H1 (cell line): ENCODE measurements around the gene CDCA4. TPM values are rescaled to one million over a fixed set of nuclear protein-coding genes. Genes with fewer than 3 reads are reported as not detected.

Experiments used
- CBX8 ChIP-seq: fragments of 300-800, 300-1000 bp; sonication (generic); IDR thresholded peaks from 2 replicates; pipeline ENCODE4 v1.7.1; 2016; ENCODE audit warnings: low read depth, low read length, borderline replicate concordance
- CHD7 ChIP-seq: fragments of 300-600 bp; sonication (generic); IDR thresholded peaks from 2 replicates; pipeline ENCODE4 v1.7.1; 2012; ENCODE audit warnings: low read length, moderate library complexity, mild to moderate bottlenecking, inconsistent platforms; ENCODE audit not compliant: insufficient replicate concordance
- CREB1 ChIP-seq: IDR thresholded peaks from 2 replicates; pipeline ENCODE4 v1.6.1; 2012; ENCODE audit warnings: inconsistent platforms
- E2F6 ChIP-seq: IDR thresholded peaks from 2 replicates; pipeline ENCODE4 v1.6.1; 2012; ENCODE audit warnings: inconsistent platforms
- EGR1 ChIP-seq: IDR thresholded peaks from 2 replicates; pipeline ENCODE4 v1.6.1; 2011; ENCODE audit warnings: low read depth, low read length, borderline replicate concordance
- HDAC2 ChIP-seq, 2 experiments: fragments of 300-600 bp in 1 of 2; sonication (generic) in 1 of 2; IDR thresholded peaks; 2 replicates each; pipeline ENCODE4 v1.6.1; 2011 to 2012; ENCODE audit warnings: low read depth in 2 of 2, low read length in 2 of 2, mild to moderate bottlenecking in 2 of 2, moderate library complexity in 2 of 2, borderline replicate concordance in 1 of 2, inconsistent platforms in 1 of 2
- JUN ChIP-seq: IDR thresholded peaks from 2 replicates; pipeline ENCODE4 v1.6.1; 2011; ENCODE audit warnings: low read depth, mild to moderate bottlenecking, improper control_type of control experiment, low read length
- MAFK ChIP-seq: IDR thresholded peaks from 2 replicates; pipeline ENCODE4 v1.6.1; 2012; ENCODE audit warnings: low read depth, mild to moderate bottlenecking, improper control_type of control experiment, low read length
- MAX ChIP-seq: IDR thresholded peaks from 2 replicates; pipeline ENCODE4 v1.6.1; 2012; ENCODE audit warnings: inconsistent platforms
- SP1 ChIP-seq: IDR thresholded peaks from 2 replicates; pipeline ENCODE4 v1.6.1; 2011; ENCODE audit warnings: low read depth, low read length
- polyA plus RNA-seq, 7 experiments: library from polyadenylated mRNA; depleted of rRNA in 3 of 7; stranded (reverse) in 5 of 7; unstranded in 2 of 7; fragments of >200 nt in 5 of 7; fragments of 200-250 nt in 2 of 7; gene quantifications; 1 replicate in 5 of 7; 2 replicates in 1 of 7; 4 replicates in 1 of 7; pipeline versions ENCODE4 v1.2.1 to v1.2.3, GENCODE V29; 2011 to 2013; ENCODE audit warnings: missing spikeins in 2 of 7, mixed read lengths in 2 of 7
- total RNA-seq: library from RNA; stranded (reverse); fragmentation: NEBNext Ultra II Directional; extraction: Animal tissue kit (Norgen Biotek cat#: 25700); gene quantifications from 2 replicates; pipeline ENCODE4 v1.2.1, GENCODE V29; 2021

The CDCA4 gene
- total and polyA plus RNA-seq, 2 of the 8 experiments (the other 6 are each of a cell fraction or from before 2014, with no cell fraction given) = 49.9 to 62.4 TPM

GRCh38 chr14:105014631-105015030 is 6.3 kb downstream of the CDCA4 start (continued):
- TF ChIP-seq CHD7 (no peak), CBX8 (no peak), JUN (no peak), SP1 (no peak), HDAC2 (IDR thresholded peaks at IDR 0.05; ENCODE audit: borderline replicate concordance in 1 of 2, low read depth in 2 of 2, low read length in 2 of 2) (no peak), MAFK (no peak), CREB1 (no peak), EGR1 (no peak), MAX (no peak), E2F6 (no peak)
